Measurements from ENCODE around the gene TTC34. TPM values are rescaled to one million over a fixed set of nuclear protein-coding genes. Genes with fewer than 3 reads are reported as not detected.

The TTC34 gene
- total and polyA plus RNA-seq, 9 of the 15 experiments (the other 6 are each of a cell fraction or from before 2014, with no cell fraction given): 0.03 to 0.38 (median 0.05) TPM; not detected in 2

DNA sequence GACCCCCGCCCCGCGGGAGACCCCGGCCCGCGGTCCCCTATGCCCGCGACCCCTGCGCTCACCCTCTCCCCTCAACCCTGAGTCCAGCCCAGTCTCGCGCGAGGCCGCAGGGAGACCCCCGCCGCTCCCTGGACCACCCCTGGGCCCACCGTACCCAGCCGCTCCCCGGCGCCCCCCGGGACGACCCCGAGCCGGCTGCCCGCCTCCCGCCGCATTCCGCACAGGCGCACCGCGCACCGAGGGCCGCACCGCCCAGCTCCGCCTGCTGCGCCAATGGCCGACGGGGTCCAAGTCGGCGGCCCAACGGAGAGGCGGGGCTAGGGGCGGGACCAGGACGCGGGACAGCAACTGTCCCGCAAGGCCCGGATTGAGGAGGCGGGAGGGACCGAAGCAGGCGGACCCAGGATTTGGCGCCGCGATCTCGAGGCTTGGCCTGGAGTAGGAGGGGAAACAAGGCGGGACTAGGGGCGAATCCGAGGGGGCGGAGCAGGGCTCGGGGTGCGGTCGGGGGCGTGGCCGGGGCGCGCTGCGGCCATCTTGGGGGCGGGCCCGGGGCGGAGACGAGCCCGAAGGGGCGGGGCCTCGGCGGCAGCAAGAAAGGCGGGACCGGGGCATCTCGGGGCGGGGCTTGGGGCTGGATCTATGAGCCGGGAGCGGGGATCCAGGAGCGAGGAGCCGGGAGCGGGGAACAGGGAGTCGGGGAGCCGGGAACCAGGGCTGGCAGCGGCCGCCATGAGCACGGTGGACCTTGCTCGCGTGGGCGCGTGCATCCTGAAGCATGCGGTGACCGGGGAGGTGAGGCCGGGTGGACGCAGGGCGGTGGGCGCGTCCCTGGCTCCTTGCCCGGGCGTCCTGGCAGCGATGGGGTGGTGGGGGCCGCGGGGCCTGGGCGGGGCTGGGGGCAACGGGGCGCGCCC lies 215.1 kb downstream of the TTC34 start, which contains the start of gene PRXL2B:
TSS of gene PRXL2B (plus strand) at position 624 of the 917 bp plus-strand sequence. CDS start at position 733, 109 bp downstream.
- in situ Hi-C loops (cut with MboI) (no loop called here), intact Hi-C loops (cut with micrococcal nuclease) (loop anchor here (2.0 to 5.0 kb wide), 2 partner anchors 39 to 56 kb away; no protein-coding TSS in a partner anchor)
- H3K9me1 ChIP-seq (ENCODE audit: control insufficient read depth, insufficient read depth, low read length): no peaks in the 10 kb centered on the region
- peaks cover 20 to 57% of the 10 kb centered on the region in 2 experiments for H3K4me1 ChIP-seq (replicated peaks in 1 of 2; ENCODE audit: control insufficient read depth in 2 of 2, insufficient read depth in 2 of 2, low read length in 2 of 2)
- BruUV-seq (replicated peaks): no TSS peak
- CTCF ChIA-PET (ENCODE audit: low intra/inter-chr PET ratio): interaction anchor here (0.6 kb wide), 1 partner anchor 24 kb away, joined by 3 read pairs; no protein-coding TSS in a partner anchor
- peak within 1 kb of the TSS; percentile 93 for H3K27ac ChIP-seq (ENCODE audit: extremely low read depth, low read depth, low read length)
- H3K27me3 ChIP-seq (ENCODE audit: control insufficient read depth in 2 of 2, insufficient read depth in 2 of 2, low read length in 2 of 2): peaks cover 5 to 6% of the 10 kb centered on the region in 2 experiments; a peak in 4 of 5 replicates
- no peaks in the 10 kb centered on the region for H3K9me3 ChIP-seq (replicated peaks; ENCODE audit: control insufficient read depth, insufficient read depth, low read depth, low read length)
- FAIRE-seq (no peak), ATAC-seq (peak; percentile 95), DNase-seq (ENCODE audit: extremely low read depth in 1 of 4, low spot score in 3 of 4) (peak; percentile 99 to 100 (median 99))
- H2AFZ ChIP-seq (ENCODE audit: low read depth, low read length): peak within 1 kb of the TSS; percentile 90
- H3K79me2 ChIP-seq (ENCODE audit: control insufficient read depth, insufficient read depth, low read length): peaks cover 8% of the 10 kb centered on the region; the same call in 1 of the 3 replicates
- peak within 1 kb of the TSS; percentile 90 for H3K4me2 ChIP-seq (ENCODE audit: insufficient read depth, low read length)
- H3K9ac ChIP-seq (ENCODE audit: insufficient read depth in 1 of 2, low read depth in 2 of 2, low read length in 2 of 2): peak within 1 kb of the TSS; percentile 79 to 95
- 3% methylated on average over 59 of the region's 107 CpGs for WGBS (ENCODE audit: insufficient coverage, low coverage, missing lambda C conversion rate)
- H3K4me3 ChIP-seq: peak within 1 kb of the TSS; percentile 71
- H4K20me1 ChIP-seq (replicated peaks; ENCODE audit: control insufficient read depth, insufficient read depth, low read length): no peaks in the 10 kb centered on the region
- 0 out of 3 replicates have a peak, but pooled peaks cover 4% of the 10 kb centered on the region for H3K36me3 ChIP-seq (ENCODE audit: control insufficient read depth, insufficient read depth, low read length)
- POLR2A ChIA-PET: interaction anchor here (0.5 to 3.0 kb wide), 10 partner anchors 11 to 367 kb away, joined by 3 to 13 read pairs (median 5); partner anchors contain the start of gene TNFRSF14
- TF ChIP-seq, protein P1, sequence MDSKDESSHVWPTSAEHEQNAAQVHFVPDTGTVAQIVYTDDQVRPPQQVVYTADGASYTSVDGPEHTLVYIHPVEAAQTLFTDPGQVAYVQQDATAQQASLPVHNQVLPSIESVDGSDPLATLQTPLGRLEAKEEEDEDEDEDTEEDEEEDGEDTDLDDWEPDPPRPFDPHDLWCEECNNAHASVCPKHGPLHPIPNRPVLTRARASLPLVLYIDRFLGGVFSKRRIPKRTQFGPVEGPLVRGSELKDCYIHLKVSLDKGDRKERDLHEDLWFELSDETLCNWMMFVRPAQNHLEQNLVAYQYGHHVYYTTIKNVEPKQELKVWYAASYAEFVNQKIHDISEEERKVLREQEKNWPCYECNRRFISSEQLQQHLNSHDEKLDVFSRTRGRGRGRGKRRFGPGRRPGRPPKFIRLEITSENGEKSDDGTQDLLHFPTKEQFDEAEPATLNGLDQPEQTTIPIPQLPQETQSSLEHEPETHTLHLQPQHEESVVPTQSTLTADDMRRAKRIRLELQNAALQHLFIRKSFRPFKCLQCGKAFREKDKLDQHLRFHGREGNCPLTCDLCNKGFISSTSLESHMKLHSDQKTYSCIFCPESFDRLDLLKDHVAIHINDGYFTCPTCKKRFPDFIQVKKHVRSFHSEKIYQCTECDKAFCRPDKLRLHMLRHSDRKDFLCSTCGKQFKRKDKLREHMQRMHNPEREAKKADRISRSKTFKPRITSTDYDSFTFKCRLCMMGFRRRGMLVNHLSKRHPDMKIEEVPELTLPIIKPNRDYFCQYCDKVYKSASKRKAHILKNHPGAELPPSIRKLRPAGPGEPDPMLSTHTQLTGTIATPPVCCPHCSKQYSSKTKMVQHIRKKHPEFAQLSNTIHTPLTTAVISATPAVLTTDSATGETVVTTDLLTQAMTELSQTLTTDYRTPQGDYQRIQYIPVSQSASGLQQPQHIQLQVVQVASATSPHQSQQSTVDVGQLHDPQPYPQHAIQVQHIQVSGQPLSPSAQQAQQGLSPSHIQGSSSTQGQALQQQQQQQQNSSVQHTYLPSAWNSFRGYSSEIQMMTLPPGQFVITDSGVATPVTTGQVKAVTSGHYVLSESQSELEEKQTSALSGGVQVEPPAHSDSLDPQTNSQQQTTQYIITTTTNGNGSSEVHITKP (IDR thresholded peaks at IDR 0.05; ENCODE audit: partially characterized antibody): no peak
- no peak for TF ChIP-seq CBX2 (IDR thresholded peaks at IDR 0.05; ENCODE audit: insufficient read depth, low read length, poor library complexity, severe bottlenecking)
- no peak for TF ChIP-seq PTTG1 (tag; IDR thresholded peaks at IDR 0.05; ENCODE audit: low read depth)
- TF ChIP-seq CBFB (CRISPR knock-in tag; IDR thresholded peaks at IDR 0.05): no peak
- TF ChIP-seq TRIM28 (IDR thresholded peaks at IDR 0.05): no peak
- TF ChIP-seq, protein P2, sequence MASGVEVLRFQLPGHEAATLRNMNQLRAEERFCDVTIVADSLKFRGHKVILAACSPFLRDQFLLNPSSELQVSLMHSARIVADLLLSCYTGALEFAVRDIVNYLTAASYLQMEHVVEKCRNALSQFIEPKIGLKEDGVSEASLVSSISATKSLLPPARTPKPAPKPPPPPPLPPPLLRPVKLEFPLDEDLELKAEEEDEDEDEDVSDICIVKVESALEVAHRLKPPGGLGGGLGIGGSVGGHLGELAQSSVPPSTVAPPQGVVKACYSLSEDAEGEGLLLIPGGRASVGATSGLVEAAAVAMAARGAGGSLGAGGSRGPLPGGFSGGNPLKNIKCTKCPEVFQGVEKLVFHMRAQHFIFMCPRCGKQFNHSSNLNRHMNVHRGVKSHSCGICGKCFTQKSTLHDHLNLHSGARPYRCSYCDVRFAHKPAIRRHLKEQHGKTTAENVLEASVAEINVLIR (CRISPR knock-in tag; IDR thresholded peaks at IDR 0.05): no peak
- TF ChIP-seq YY1 (IDR thresholded peaks at IDR 0.05; ENCODE audit: borderline replicate concordance in 1 of 3, control insufficient read depth in 1 of 3, extremely low read depth in 1 of 3, insufficient read depth in 3 of 3, insufficient read length in 1 of 3, insufficient replicate concordance in 2 of 3, low read depth in 1 of 3, low read length in 2 of 3): peak; percentile 56 to 93 (median 89)
- TF ChIP-seq ZZZ3 (IDR thresholded peaks at IDR 0.05): no peak
- no peak for TF ChIP-seq STAT5A (IDR thresholded peaks at IDR 0.05; ENCODE audit: borderline replicate concordance, low read length)
